KMS-11 (cell line): ENCODE data around the gene ZNF285.
"Not testable (repeated sequence)": the region's sequence is repeated elsewhere in the genome, so short reads cannot be mapped to it uniquely, and the experiment has no call there.

Experiments used
- H2AFZ ChIP-seq: fragments of 200-600 bp; sonication (generic); 2 replicates; pipeline ENCODE4 v1.6.1; 2016; ENCODE audit warnings: antibody characterized with exemption, mixed run types, low read depth
- H3K27ac ChIP-seq: fragments of 200-600 bp; sonication (generic); 2 replicates; pipeline ENCODE4 v1.6.1; 2016; ENCODE audit warnings: mild to moderate bottlenecking, mixed run types
- H3K27me3 ChIP-seq: fragments of 200-600 bp; sonication (generic); 2 replicates; pipeline ENCODE4 v1.6.1; 2017; ENCODE audit warnings: mild to moderate bottlenecking, low read depth, mixed run types, moderate library complexity; ENCODE audit not compliant: insufficient read depth
- H3K36me3 ChIP-seq: fragments of 200-600 bp; sonication (generic); 2 replicates; pipeline ENCODE4 v1.6.1; 2017; ENCODE audit warnings: mild to moderate bottlenecking, mixed run types; ENCODE audit not compliant: insufficient read depth
- H3K4me1 ChIP-seq: fragments of 200-600 bp; sonication (generic); 2 replicates; pipeline ENCODE4 v1.6.1; 2016; ENCODE audit warnings: mild to moderate bottlenecking, low read depth, mixed run types; ENCODE audit not compliant: poor library complexity, severe bottlenecking
- H3K4me2 ChIP-seq: fragments of 200-600 bp; sonication (generic); 2 replicates; pipeline ENCODE4 v1.7.0; 2016; ENCODE audit warnings: mild to moderate bottlenecking, mixed run types
- H3K4me3 ChIP-seq: fragments of 200-600 bp; sonication (generic); IDR thresholded peaks from 2 replicates; pipeline ENCODE4 v1.6.1; 2017; ENCODE audit warnings: low read depth, low read length, mixed read lengths; ENCODE audit not compliant: insufficient read depth
- H3K79me2 ChIP-seq: fragments of 200-600 bp; sonication (generic); 2 replicates; pipeline ENCODE4 v1.6.1; 2016; ENCODE audit warnings: low read depth, mixed run types; ENCODE audit not compliant: insufficient read depth
- H3K9ac ChIP-seq: fragments of 200-600 bp; sonication (generic); 2 replicates; pipeline ENCODE4 v1.6.1; 2016; ENCODE audit warnings: mild to moderate bottlenecking, mixed run types
- H4K20me1 ChIP-seq: fragments of 200-600 bp; sonication (generic); 2 replicates; pipeline ENCODE4 v1.6.1; 2016; ENCODE audit warnings: mild to moderate bottlenecking, mixed run types; ENCODE audit not compliant: insufficient read depth
- TF ChIP-seq, protein P1 (sequence below): fragments of 200-600 bp; sonication (generic); conservative IDR thresholded peaks from 2 replicates; pipeline ENCODE4 v1.6.1; 2017; ENCODE audit warnings: low read depth, mild to moderate bottlenecking, antibody characterized with exemption, low read length, moderate library complexity, mixed read lengths

Gene ZNF285

DNA sequence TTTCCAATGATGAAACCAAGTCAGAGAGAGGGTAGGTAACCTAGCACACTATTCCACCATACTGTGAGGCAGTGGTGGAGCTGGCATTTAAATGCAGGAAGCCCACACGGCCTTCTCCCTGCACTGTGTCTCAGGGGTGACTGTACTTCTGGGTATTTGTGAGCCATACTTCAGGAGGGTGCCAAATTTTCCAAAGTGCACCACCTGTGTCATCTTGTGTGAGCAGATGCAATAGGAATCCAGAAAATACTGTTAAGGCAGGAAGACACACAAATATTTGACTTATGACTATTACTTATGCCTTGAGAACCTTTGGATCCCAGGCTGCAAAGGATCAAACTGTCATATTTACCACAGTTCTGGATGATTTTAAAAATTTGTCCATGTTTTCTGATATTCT is 29.5 kb upstream of the ZNF285 start:
- H4K20me1 ChIP-seq, result no peaks in the 10 kb centered on the region
- no peak overlapping the region for H3K9ac ChIP-seq
- no peak overlapping the region for H3K4me3 ChIP-seq
- H3K79me2 ChIP-seq, result no peaks in the 10 kb centered on the region
- H3K4me2 ChIP-seq, result no peak overlapping the region
- no peak overlapping the region for H3K27ac ChIP-seq
- H3K27me3 ChIP-seq, result no peaks in the 10 kb centered on the region
- no peak overlapping the region for H2AFZ ChIP-seq
- TF ChIP-seq, protein P1, sequence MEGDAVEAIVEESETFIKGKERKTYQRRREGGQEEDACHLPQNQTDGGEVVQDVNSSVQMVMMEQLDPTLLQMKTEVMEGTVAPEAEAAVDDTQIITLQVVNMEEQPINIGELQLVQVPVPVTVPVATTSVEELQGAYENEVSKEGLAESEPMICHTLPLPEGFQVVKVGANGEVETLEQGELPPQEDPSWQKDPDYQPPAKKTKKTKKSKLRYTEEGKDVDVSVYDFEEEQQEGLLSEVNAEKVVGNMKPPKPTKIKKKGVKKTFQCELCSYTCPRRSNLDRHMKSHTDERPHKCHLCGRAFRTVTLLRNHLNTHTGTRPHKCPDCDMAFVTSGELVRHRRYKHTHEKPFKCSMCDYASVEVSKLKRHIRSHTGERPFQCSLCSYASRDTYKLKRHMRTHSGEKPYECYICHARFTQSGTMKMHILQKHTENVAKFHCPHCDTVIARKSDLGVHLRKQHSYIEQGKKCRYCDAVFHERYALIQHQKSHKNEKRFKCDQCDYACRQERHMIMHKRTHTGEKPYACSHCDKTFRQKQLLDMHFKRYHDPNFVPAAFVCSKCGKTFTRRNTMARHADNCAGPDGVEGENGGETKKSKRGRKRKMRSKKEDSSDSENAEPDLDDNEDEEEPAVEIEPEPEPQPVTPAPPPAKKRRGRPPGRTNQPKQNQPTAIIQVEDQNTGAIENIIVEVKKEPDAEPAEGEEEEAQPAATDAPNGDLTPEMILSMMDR, result no peak
- no peaks in the 10 kb centered on the region for H3K36me3 ChIP-seq
- no peaks in the 10 kb centered on the region for H3K4me1 ChIP-seq

DNA sequence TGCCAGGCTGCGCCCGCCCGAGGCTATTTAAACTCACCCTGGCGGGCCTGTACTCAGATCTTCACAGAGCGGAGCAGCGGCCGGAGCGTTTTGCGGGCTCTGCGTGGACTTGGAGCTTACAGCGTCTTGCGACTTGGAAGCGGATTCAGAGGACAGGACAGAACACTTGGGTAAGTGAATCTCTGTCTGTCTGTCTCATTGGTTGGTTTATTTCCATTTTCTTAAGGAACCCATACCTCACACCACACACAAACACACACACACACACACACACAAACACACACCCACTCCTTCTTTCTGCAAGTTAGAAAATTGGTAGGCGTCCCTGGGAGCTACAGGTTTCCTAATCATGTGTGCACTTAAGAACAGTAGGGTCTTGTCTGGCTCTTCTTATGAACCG is 14.1 kb upstream of the ZNF285 start:
- H3K27me3 ChIP-seq, H3K79me2 ChIP-seq, H3K36me3 ChIP-seq, H3K4me1 ChIP-seq, H4K20me1 ChIP-seq, H3K4me2 ChIP-seq, H3K9ac ChIP-seq, H2AFZ ChIP-seq, H3K27ac ChIP-seq, H3K4me3 ChIP-seq: not testable (repeated sequence)

DNA sequence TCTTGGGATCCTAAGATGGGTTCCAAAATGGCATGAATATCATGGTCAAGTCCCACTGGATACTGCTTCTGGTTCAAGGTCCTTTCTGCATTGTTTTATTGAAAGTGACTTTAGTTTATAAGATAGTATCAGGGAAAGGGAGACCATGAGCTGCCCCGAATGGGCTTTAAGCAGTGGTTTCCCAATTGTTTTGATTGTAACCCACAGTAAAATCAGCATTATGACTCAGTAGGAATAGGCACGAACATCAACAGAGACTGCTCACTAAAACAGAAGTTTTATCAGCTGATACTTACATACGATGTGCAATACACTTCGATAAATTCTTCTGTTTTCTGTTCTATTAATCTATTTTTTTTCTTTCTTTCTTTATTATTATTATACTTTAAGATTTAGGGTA is 12.1 kb downstream of the ZNF285 start:
- not testable (repeated sequence) for H3K27me3 ChIP-seq, H3K9ac ChIP-seq, H3K36me3 ChIP-seq, H3K27ac ChIP-seq, H3K4me2 ChIP-seq, H3K4me1 ChIP-seq, H3K4me3 ChIP-seq, H4K20me1 ChIP-seq, H2AFZ ChIP-seq, H3K79me2 ChIP-seq

GRCh38 chr19:44374789-44375188 is 26.6 kb downstream of the ZNF285 start:
- Histone ChIP-seq H4K20me1 (no peaks in the 10 kb centered on the region), H3K9ac (no peak overlapping the region), H3K4me1 (no peaks in the 10 kb centered on the region), H3K79me2 (no peaks in the 10 kb centered on the region), H3K4me3 (no peak overlapping the region), H3K36me3 (no peaks in the 10 kb centered on the region), H3K27me3 (no peaks in the 10 kb centered on the region), H2AFZ (no peak overlapping the region), H3K27ac (no peak overlapping the region), H3K4me2 (no peak overlapping the region)
- TF ChIP-seq, protein P1, result no peak

DNA sequence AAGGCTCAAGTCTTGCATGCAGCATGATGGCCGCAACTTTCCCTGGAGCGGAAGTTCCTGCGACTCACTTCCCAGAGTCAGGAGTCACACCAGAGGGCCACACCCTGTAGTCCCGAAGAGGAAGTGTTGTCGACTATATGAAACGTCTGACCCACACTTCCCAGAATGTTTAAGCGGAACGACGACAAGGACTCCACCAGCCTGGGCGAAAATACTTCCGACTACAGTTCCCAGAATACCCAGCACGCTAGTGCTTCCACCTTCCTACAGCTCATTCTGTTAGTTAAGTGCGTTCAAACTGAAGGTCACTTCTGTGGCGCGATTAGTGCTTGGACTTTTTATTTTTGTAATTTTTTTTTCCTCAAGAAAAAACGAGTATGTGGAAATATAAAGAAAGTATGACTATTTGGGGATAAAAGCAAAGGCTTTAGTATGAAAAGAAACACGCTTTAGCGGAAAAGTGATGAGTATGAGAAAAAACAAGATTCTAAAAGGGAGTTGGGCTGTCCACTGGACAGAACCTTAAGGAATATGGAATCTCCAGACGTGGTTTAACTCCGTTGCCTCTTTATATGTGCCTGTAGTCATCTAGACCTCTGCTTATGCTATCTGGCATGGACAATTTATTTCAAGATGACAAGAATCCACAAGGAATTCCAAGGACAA is 29.5 kb downstream of the ZNF285 start:
- Histone ChIP-seq H3K9ac (no peak overlapping the region), H2AFZ (no peak overlapping the region), H3K36me3 (no peaks in the 10 kb centered on the region), H3K4me3 (no peak overlapping the region), H3K4me1 (no peaks in the 10 kb centered on the region), H3K27ac (no peak overlapping the region), H3K79me2 (no peaks in the 10 kb centered on the region), H4K20me1 (no peaks in the 10 kb centered on the region), H3K27me3 (no peaks in the 10 kb centered on the region), H3K4me2 (no peak overlapping the region)
- TF ChIP-seq, protein P1, result no peak
